OCI-M2 (cell line): ENCODE results near the gene DHX29.

Experiments
- DNase-seq: peaks from one replicate; lab custom pipeline; 2025; ENCODE audit not compliant: unreplicated experiment; lab: John Stamatoyannopoulos, UW

The DHX29 gene

GRCh38 chr5:55313870-55314617 lies 6.5 kb upstream of the DHX29 start:
- DNase-seq = no peak

DNA sequence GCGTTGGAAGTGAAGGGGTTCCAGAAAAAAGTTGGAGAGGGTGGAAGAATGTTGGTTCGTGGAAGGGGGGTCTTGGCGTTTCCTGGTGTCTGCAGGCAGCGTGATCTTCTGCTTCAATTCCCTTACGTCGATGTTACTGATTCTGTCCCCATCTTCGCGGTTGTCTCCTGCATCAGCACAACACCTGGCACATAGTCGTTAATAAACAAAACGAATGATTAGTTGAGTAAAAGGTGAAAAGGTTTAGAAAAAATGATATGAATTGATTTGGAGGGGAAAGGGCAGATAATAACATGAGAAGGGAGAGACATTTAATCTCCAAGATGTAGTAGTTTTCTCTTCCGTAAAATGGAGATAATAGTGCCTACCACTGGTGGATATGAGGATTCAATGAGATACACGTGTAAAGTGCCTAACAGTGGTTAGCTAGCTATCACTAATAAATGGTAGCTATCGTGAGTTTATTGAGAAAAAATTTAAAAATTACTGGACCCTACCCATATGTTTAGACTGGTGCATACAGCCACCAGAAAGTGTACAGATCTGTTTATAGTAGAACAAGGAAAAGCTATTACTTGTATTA lies 851 bp upstream of the DHX29 start:
- DNase-seq = no peak

DNA sequence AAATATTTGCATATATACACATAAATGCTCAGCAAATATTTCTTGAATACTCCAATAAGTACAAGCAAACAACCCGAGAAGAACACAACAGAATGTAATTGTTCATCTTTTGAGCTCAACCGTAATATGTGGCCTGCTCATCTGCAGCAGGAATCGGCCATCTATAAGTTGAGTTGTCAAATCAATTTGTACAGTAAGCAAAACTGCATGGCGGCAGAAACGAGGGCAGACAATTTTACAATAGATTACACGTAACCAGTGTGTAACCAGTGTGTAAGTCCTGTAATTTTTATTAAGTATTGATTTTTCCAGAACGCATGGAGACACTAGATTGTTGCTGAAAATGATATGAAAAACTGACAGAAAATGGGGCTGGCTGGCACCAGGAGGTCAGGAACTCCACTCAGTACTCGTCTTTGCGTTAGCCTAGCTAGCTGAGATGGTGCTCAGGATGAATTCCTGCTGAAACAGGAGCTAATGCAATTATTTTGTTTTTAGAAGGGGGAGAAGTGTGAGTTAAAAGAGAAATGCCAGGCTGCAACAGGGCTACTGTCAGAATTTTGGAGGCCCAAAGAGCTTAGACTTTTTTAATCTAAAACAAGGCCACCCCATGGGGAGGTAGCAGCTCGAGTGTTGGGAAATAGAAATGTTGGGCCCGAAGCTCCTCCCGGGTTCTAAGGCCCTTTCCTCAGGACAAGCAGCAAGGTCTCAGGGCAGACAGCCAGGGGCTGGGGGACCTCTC lies 682 bp downstream of the DHX29 start:
- no peak for DNase-seq

- DNase-seq = no peak
Measured at GRCh38 chr5:55305345-55305744, 2.1 kb downstream of the DHX29 start.

GRCh38 chr5:55304584-55304983 lies 2.9 kb downstream of the DHX29 start:
- no peak for DNase-seq

- no peak for DNase-seq
Measured at GRCh38 chr5:55303238-55303690, 4.2 kb downstream of the DHX29 start.

GRCh38 chr5:55300890-55301289 lies 6.6 kb downstream of the DHX29 start:
- DNase-seq = no peak

GRCh38 chr5:55294935-55295334 lies 12.6 kb downstream of the DHX29 start:
- no peak for DNase-seq

DNA sequence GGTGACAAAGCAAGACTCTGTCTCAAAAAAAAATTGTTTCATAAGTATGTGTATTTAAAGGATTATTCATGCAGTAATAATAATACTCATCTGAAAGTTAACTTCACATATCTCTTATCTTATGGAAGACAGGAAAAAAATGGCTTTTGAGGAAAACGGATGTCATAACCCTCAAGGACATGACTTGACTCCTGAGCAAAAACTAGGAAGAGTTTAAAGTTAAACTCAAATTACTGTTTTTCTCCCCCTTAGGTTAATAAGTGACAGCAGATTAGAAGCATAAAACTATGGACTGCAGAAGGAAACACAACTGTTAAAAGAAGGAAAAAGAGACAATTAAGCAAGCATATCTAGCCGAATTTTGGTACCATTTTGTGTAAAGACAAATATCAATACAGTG lies 16.5 kb downstream of the DHX29 start:
- no peak for DNase-seq

- no peak for DNase-seq
Measured at GRCh38 chr5:55289808-55290207, 17.7 kb downstream of the DHX29 start.

DNA sequence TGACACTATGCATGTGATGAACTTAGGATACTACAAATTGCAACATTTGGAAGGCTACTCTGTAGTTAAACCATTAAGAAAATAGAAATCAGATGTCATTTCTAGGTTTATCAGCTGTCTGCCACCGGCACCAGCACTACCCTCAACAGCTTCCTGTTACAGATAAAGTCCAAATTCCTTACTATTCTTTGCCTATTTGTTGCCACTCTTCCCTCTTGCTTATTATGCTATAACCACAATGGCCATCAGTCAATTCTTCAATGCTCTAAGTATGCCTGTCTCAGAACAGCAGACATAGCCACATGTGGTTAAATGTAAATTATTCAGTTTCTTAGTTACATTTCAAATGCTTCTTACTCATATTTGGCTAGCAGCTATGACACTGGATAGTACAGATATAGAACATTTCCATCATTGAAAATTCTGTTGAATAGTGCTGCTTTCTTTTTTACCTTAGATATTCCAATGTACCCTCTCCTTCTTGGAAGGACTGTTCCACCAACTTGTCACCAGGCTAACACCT lies 21.0 kb downstream of the DHX29 start:
- no peak for DNase-seq

GRCh38 chr5:55278778-55279177 lies 28.7 kb downstream of the DHX29 start:
- no peak for DNase-seq

- DNase-seq = no peak
Measured at GRCh38 chr5:55276771-55277170, 30.7 kb downstream of the DHX29 start.

GRCh38 chr5:55258339-55258738 lies 49.2 kb downstream of the DHX29 start:
- DNase-seq = no peak

DNA sequence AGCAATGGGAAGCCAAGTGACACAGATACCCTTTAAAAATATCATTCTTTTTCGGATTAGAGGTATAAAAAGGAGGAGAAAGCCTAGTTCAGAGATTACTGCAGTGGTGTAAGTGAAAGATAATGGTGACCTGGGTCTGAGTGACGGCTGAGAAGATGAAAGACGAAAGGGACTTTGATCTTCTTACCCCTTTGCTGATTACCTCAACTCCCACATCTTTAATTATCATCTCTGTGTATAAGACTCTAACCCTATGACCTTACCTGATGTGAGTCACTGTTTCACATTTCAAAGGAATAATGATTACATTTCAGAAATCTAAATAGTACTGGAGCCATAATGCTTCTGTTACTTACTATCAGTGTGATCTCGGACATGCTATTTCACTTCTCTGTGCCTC lies 52.7 kb downstream of the DHX29 start:
- DNase-seq = no peak

DNA sequence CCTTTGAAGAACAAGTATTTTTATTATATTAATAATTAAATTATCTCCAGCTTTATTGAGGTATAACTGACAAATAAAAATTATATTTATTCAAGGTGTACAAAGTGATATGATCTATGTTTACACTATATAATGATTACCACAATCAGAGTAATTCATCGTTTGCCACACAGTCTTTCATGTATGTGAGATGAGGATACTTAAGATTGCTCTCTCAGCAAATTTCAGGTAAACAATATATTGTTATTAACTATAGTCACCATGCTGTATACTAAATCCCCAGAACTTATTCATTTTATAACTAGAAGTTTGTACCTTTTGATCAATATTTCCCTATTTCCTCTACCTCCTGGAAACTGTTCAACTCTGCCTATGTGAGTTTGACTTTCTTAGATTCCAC lies 57.4 kb downstream of the DHX29 start:
- DNase-seq = no peak

DNA sequence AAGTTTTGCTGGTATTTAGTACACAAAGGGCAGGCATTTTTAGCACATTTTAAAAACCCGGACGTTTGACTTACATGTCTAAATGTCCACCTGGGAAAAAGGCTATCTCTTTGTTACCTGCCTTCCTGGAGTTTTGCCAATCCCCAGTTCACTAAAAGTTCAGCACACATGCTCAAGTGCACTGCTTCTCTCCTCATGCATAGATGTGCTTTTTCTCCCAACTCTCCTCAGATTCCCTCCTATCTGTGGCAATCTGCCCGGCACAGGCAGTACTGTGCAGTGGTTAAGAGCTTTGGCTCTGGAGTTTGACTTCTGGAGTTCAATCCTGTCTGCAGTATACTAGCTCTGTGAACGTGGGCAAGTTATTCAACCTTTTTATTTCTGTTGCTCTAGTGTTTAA lies 65.7 kb downstream of the DHX29 start:
- DNase-seq = no peak

DNA sequence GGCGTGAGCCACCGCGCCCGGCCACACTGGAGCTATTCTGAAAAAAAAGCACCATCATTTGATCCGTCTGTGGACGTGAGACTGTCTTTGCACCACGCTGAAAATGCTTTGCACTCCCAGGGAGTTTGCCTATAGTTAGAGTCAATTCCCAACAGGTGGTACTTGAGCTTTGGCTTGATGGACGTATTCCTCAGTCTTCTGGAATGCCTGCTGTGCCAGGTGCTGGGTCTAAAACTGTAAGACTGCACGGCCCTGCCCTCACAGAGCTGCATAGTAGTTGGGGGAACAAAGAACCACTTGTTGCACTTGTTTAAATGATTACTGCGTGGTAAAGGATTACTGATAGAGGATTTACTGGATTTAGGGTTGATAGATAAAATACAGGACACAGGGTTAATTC lies 70.7 kb downstream of the DHX29 start:
- no peak for DNase-seq

DNA sequence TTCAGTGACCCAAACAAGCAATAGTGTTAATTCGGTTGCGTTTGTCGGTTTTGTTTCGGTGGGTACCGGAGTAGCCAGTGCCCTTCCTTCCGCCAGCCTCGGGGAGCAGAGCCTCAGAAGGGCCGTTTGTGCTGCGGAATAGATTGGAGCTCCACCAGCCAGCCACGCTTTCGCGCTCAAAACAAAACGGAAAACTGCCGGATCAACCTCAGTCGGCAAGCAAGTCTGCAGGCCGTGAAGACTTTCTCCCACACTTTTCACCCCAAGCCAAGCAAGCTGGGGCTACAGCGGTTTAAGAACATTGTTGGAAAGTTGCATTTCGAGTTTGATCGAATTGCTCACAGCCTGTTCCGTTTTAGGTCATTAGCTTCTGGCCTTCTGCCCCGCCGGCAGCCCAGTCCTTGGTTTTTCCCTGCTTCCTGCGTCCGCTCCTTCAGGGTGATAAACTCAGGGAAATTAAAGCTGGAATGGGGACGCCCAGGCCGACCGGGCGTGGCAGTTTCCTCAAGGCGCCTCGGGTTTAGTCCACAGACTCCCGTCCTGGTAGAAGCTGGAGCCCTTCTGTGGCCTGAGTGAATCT lies 73.3 kb downstream of the DHX29 start:
- peak; percentile 4 for DNase-seq

- DNase-seq = peak; percentile 10
Measured at GRCh38 chr5:55232985-55233928, 74.2 kb downstream of the DHX29 start, which contains the start of gene CCNO. Gene CCNO, minus strand, starts transcription at chr5:55233608. Its CDS starts 85 bp downstream, at chr5:55233523.
